KBM-7 (cell line): ENCODE measurements around the gene AGMO.
"Not testable (repeated sequence)": the region's sequence is repeated elsewhere in the genome, so short reads cannot be mapped to it uniquely, and the experiment has no call there.

Experiments
- DNase-seq: peaks from one replicate; pipeline ENCODE4 v3.0.0-alpha.2; 2015
- in situ Hi-C: fragments of 300-500 bp; cut with MboI; formaldehyde crosslinking; loops from 2 replicates; pipeline ENCODE4 v1.14.3; 2020; ENCODE audit warnings: low sequenced_read_pairs, low pct_unique_long_range_greater_than_20kb, mixed read lengths

Gene AGMO

DNA sequence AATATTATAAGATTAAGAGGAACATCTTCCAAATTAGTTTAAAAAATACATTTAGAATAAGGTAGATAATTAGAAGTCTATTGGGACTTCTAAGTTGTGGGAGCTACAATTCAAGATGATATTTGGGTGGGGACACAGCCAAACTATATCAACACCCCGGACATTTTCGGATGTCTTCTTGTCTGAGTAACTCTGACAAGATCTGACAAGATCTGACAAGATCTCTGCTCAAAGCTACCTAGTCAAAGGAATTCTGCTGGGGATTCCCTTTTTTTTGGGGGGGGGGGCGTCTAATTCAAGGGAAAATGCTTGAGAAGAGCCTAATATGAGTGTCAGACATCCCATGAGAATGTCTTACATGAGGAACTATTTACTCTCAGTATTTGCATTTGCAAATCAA, 5.2 kb upstream of the AGMO start:
- no peak for DNase-seq
- in situ Hi-C loops = no loop called here

DNA sequence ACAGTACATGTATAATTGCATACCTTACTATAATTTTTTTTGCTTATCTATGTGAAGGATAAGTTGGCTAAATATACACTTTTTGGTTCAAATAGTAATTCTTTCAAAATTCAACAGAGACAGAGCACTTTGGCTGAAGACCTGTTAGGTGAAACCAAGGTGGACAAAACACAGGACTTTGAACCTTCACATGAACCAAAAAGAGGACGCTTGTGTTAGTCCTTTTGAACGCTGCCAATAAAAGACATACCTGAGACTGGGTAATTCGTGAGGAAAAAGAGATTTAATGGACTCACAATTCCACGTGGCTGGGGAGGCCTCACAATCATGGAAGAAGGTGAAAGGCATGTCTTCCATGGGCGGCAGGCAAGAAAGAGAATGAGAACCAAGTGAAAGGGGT, 4.7 kb upstream of the AGMO start:
- in situ Hi-C loops = no loop called here

DNA sequence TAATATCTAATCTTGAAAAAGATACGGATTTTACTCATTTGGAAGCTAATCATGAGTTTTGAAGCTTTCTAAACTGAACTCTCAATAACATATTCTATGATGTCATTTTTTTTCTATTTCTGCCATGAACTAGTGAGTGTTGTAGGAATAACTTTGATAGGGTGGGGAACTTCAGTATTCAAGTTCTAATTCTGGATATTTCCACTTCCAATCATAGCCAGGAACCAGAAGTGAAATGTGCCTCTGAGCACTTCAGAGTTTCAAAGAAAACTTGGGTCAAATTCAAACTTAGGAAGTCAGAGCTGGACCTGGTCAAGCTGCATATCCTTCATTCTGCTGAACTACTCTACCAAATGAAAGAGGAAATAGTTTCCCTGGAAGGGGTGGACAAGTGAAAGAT, 847 bp downstream of the AGMO start:
- DNase-seq = no peak
- in situ Hi-C loops = no loop called here

More for the DNA sequence above, 4.7 kb upstream of the AGMO start:
- DNase-seq = no peak

DNA sequence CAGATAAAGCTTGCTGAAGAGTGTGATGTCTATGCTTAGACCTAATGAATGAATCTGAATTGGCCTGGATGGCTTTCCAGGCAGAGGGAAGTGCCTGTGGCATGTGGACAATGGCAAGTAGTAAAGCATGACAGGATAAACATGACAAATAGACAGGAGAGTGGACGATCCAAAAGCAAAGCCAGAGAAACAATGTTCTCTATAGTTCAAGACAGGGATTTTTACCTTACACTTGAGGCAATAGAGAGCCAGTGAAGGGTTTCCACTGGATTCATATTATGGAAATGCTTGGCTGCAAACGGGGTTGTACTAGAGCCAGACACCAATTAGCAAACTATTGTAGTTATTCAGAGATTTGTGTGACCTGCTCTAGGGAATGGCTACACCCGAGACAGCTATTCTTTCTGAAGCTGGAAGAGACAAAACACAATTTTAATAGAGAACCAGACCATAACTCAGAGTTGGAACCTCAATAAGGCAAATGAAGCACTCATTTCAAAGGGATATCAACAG, 2.3 kb downstream of the AGMO start:
- DNase-seq = no peak
- in situ Hi-C loops = no loop called here

DNA sequence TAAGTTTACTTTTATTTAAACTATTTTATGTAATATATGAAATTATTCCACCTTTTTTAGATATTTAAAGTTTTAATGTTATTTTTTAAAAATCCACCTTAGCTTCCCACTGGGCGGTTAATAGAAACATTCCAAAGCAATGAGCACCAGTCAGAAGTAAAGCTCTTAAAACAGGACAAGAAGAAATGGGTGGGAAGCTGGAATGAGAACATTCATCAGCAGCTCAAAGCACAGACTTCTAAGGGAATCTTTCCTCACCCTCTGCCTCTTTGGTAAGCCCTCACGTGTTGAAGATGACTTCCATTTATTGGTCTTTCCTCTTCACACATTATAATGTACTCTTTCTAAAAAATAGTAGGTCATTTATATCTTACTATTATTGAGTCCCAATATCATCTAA, 3.1 kb downstream of the AGMO start:
- in situ Hi-C loops = no loop called here
- DNase-seq = no peak

DNA sequence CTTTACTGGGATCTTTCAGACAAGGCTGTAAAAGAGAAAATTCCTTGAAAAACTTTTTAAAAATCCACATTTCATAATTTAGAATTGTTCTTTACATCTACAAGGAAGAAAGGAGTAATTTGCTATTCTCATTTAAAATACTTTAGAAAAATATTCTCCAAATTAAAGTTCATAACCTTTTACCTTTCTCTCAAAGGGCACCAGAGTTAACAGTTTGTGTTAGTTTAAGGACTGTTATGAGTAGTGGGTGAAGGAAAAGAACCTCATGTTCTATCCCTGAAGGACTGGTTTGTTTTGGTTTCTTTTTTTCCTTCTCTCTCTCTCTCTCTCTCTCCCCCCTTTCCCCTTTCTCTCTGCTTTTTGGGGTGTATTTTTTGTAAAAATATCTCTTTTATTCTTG, 4.1 kb downstream of the AGMO start:
- in situ Hi-C loops = no loop called here
- no peak for DNase-seq

DNA sequence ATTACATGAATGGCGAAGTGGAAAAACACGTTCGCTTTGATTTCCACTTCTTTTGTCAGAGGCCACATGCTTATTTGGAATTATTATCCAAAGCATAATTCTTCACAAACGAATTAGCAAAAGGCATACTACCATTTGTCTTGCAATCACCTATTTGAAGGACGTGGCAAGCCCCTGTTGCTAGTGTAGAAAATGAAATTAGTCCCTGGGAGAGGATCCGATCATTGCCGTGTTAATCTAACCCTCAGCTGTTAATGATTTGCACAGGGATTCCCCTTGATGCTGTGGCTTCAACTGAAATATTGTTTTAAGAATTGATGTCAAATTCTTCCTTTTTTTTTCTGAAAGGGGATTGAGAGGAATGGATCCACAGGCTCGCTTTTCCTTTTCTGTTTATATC, 4.6 kb downstream of the AGMO start:
- in situ Hi-C loops = no loop called here
- no peak for DNase-seq

DNA sequence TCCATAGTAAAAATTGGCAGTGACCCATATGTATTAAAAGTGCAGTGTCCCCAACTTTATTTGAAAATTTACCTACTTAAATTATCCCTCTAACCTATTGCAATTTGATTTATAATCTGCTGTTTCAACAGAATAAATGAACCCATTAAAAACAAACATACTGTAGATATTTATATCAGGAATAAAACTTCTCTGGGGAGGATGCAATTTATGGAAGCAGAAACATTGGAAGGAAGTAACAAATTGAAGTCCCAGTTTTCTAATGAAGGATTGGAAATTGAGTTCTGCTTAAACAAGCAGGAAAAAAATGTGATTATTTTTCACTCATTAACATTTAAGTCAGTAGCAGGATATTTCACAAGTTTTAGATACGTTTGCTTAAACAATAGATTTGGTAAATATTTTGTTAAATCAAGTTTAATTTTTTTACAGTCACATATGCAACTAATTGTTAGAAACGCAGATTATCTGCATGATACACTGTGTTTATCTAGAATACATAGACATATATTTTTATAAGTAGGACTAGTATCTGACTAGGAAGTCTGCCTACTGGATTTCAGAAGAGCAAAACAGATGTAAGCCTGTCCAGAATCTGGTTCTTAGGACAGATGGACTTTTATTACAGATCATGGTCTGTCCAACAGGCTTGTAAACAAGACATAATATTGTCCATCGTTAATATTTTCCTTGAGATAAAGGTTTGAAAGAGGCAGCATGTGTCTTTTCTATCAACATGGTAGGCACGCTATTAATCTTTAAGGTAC, 5.3 kb downstream of the AGMO start:
- in situ Hi-C loops = no loop called here
- DNase-seq = no peak

DNA sequence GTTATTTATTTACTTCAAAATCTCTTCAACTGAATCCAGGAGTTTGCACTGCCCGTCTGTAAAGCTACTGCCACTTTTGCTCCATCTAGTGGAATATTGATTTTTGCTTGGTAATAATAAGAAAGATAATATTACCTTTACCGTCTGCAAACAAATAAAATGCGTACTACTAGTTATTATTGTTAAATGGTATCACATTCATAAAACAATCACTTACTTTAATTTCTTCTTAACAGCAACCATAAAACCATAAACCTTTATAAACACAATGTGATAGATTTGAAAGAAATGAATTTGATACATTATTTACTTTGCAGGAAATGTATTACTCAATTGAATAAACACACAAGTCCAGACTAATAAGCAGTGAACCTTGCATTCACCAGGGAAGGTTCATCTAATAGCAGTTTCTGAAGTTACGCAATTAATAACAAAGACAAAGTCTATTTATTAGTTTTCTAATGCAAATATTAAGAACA, 6.4 kb downstream of the AGMO start:
- in situ Hi-C loops = no loop called here
- DNase-seq = no peak

DNA sequence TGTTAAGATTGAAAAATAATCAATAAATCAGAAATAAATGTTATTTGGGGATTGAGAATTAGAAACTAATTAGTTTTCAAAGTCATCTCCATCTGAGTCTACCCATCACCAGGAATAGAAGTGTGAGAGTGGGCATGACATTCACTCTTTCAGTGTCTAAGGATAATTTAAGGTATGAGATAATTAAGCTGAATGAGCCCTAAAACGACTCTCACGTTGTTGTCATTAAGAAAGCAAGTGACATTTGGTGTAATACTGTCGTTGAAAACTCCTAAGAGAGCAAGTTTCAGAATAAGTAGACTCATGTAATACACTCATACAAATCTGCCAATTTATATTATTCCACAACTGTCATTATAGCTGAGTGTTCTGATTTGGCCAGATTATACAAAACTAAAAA, 7.1 kb downstream of the AGMO start:
- no peak for DNase-seq
- in situ Hi-C loops = no loop called here

DNA sequence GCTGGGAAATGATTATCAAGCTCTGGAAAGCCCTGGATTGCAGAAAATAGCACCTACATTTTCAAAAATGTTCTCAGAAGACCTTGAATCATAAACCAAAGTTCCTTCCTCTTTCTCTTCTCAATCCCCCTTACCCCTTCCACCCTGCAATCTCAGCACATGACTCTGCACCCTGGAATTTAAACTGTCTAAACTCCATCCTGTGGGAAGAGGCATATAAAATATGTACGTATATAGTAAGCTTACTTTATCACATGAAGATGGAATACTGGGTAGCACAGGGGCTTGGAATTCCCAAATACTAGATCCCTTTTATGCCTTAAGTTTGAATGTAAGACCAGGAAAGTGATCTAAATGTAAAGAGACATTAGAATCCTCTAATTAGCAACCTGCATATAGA, 7.7 kb downstream of the AGMO start:
- in situ Hi-C loops = no loop called here
- DNase-seq = no peak

DNA sequence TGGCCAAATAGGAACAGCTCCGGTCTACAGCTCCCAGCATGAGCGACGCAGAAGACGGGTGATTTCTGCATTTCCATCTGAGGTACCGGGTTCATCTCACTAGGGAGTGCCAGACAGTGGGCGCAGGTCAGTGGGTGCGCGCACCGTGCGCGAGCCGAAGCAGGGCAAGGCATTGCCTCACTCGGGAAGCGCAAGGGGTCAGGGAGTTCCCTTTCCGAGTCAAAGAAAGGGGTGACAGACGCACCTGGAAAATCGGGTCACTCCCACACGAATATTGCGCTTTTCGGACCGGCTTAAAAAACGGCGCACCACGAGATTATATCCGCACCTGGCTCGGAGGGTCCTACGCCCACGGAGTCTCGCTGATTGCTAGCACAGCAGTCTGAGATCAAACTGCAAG, 14.5 kb downstream of the AGMO start:
- in situ Hi-C loops, DNase-seq: not testable (repeated sequence)

DNA sequence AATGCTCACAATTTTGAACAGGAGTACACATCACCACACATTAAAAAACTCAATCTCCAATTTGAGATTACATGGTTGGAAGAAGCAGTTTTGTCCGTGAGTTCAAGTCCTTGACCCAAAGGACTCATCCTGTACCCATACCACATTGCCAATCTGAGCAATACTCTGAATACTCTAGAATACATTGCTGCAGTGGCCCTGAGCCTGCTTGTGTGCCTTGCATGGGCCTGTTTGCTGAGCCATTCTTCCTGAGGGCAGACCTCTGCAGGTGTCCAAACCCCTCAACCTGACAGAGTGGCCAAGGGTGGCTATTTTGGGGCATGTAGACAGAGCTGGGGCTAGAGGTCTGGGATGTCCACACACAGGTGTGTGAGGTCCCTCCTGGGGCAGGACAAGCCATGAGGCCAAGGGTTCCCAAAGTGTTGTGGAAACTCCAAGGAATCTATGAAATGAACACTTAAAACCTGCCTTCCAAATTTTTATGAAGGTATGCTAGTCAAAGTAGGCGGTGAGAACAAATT, 15.5 kb downstream of the AGMO start:
- no peak for DNase-seq

DNA sequence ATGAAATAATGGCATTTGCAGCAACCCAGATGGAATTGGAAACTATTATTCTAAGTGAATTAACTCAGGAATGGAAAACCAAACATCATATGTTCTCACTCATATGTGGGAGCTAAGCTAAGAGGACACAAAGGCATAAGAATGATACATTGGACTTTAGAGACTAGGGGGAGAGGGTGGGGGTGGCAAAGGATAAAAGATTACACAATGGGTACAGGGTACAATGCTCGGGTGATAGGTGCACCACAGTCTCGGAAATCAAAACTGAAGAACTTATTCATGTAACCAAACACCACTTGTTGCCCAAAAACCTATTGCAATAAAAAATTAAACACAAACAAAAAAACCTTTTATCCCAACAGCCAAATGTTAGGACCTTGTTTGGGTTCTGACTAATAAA, 17.8 kb downstream of the AGMO start:
- DNase-seq = no peak
- in situ Hi-C loops = no loop called here

More for the DNA sequence above, 15.5 kb downstream of the AGMO start:
- in situ Hi-C loops = no loop called here

DNA sequence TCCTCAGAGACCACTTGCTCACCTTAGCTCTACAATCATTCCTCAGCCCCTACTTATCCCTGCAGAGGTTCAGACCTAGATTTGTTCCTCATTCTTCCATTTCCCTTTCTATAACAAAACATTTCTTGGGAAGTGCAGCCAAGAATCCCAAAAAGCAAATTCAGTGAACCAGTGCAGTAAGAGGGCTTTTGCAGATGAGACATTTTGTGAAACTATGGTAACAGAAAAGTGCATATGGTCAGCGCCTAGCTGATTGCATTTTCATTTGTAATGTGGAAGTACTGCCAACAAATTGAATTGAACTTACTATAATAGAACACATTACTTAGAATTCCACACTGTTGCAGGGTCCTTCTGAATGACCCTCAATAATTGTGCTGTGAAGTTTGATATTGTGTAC, 18.6 kb downstream of the AGMO start:
- in situ Hi-C loops = no loop called here

DNA sequence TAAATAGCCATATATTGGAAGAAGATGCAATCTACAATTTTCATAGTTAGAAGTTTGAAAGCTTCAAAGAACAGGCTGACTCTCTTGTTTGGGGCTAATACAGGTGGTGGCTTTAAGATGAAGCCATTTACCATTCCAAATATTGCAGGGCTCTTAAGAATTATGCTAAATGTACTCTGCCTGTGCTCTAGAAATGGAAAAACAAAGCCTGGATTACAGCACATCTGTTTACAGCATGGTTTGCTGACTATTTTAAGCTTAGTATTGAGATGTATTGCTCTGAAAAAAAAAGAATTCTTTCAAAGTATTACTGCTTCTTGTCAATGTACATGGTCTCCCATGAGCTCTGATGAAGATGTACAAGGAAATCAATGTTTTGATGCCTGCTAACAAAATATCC, 34.2 kb downstream of the AGMO start:
- DNase-seq = no peak
- in situ Hi-C loops = no loop called here

More for the DNA sequence above, 18.6 kb downstream of the AGMO start:
- DNase-seq = no peak

DNA sequence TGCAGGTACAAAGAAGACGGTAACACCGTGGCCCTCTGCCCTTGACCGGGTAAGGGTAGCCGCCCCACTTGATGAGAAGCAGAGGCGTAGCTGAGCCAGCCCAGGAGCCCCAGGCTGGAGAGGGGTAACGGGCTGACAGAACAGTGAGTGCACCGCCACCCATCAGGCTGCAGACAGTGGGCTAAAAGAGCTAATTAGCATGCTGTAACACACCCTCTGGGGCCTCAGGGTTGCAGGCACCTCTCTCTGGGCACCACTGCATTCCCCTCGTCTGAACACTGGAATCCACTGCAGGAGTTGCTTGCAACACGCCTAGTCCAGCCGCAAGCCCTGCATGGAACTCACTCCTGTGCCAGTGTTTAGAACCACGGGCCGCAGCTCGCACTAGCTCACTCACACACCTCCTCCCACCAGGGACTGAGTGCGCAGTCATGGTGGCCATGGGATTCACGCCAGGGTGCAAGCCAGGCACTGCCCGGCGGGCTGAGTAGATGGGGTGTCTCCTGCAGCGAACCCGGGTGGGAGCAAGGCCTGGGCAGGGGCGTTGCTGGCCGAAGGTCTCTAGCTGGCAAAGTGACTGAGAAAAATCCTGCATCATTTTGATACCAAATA, 36.1 kb downstream of the AGMO start:
- in situ Hi-C loops = no loop called here
- DNase-seq = no peak

DNA sequence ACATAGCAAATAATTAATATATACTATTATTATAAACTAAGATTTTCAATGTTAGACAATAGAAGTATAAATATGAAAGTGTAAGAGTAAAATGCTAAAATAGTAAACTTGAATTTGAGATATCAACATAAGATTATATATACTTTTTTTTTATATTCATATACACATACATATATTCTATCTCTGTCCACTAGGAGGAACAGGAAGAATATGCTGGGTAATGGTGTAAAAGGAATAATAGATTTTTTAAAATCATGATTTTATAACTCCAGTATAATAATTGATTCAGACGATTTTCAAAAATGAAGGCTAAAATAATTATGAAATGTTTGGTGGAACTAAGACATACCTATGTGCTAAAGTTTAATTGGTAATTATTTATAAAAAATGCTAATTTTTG, 37.7 kb downstream of the AGMO start:
- in situ Hi-C loops = no loop called here
- DNase-seq = no peak

DNA sequence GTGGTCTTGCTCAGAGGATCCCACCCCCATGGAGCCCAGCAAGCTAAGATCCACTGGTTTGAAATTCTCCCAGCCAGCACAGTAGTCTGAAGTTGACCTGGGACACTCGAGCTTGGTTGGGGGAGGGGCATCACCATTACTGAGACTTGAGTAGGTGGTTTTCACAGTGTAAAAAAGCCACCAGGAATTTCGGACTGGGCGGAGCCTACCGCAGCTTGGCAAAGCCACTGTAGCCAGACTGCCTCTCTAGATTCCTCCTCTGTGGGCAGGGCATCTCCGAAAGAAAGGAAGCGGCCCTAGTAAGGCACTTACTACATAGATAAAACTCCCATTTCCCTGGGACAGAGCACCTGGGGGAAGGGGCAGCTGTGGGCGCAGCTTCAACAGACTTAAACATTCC, 44.0 kb downstream of the AGMO start:
- in situ Hi-C loops, DNase-seq: not testable (repeated sequence)

DNA sequence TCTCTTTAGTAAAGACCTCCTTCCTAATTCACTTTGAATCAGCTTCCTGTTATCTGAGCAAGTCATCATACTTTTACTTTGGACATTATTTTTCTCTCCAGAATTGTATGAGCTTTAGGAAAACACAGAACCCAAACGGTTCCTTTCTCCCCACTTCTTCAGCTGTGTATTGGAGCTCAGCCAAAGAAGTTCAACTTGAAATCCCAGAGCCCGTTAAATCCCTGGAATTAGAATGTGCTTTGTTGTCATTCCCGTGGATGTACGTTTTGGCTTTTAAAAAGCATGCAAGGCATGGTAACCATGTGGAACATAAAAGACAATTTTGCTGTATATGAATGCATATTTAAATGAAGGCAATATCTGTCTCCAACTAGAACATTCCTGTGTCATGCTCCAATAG, 46.6 kb downstream of the AGMO start:
- in situ Hi-C loops = no loop called here
- no peak for DNase-seq
